SU-DHL-6 (cell line): ENCODE data around the gene IL4I1.

ENCODE experiments used
- H2AFZ ChIP-seq: fragments of 200-600 bp; sonication (generic); 2 replicates; pipeline ENCODE4 v1.6.1; 2014; ENCODE audit warnings: low read depth, mild to moderate bottlenecking, moderate library complexity, mixed read lengths, antibody characterized with exemption, low read length; ENCODE audit not compliant: severe bottlenecking
- H3F3A ChIP-seq: fragments of 200-600 bp; shearing (Covaris generic); 2 replicates; pipeline ENCODE4 v1.6.0; 2016; ENCODE audit warnings: antibody characterized with exemption, mild to moderate bottlenecking; ENCODE audit not compliant: insufficient read depth
- H3K27ac ChIP-seq: fragments of 200-600 bp; sonication (generic); 2 replicates; pipeline ENCODE4 v1.5.1; 2016; ENCODE audit warnings: low read depth, mild to moderate bottlenecking, low read length, moderate library complexity, mixed read lengths
- H3K27me3 ChIP-seq: fragments of 200-600 bp; sonication (generic), shearing (Covaris generic); 2 replicates; pipeline ENCODE4 v1.6.0; 2014; ENCODE audit warnings: mild to moderate bottlenecking, low read length
- H3K36me3 ChIP-seq: fragments of 200-600 bp; sonication (generic); 2 replicates; pipeline ENCODE4 v1.6.1; 2014; ENCODE audit warnings: mild to moderate bottlenecking, low read length, mixed read lengths
- H3K4me2 ChIP-seq: fragments of 300-600, 200-600 bp; shearing (Covaris generic), sonication (generic); 2 replicates; pipeline ENCODE4 v1.6.0; 2014; ENCODE audit warnings: low read length, low read depth, mild to moderate bottlenecking; ENCODE audit not compliant: poor library complexity, severe bottlenecking
- H3K4me3 ChIP-seq: fragments of 200-600 bp; sonication (generic); 2 replicates; pipeline ENCODE4 v1.5.1; 2014; ENCODE audit warnings: antibody characterized with exemption, low read length, mild to moderate bottlenecking, mixed read lengths; ENCODE audit not compliant: insufficient read depth, poor library complexity, severe bottlenecking
- H3K79me2 ChIP-seq: fragments of 200-600 bp; sonication (generic); 2 replicates; pipeline ENCODE4 v1.6.1; 2014; ENCODE audit warnings: mild to moderate bottlenecking, low read length, moderate library complexity; ENCODE audit not compliant: insufficient read depth
- H3K9ac ChIP-seq: fragments of 200-600 bp; sonication (generic); 2 replicates; pipeline ENCODE4 v1.7.0; 2014; ENCODE audit warnings: mild to moderate bottlenecking, low read length
- H3K9me2 ChIP-seq: fragments of 200-600 bp; sonication (generic); replicated peaks from 2 replicates; pipeline ENCODE4 v1.6.1; 2014; ENCODE audit warnings: low read length; ENCODE audit not compliant: insufficient read depth
- H3K9me3 ChIP-seq: fragments of 200-600 bp; sonication (generic); 2 replicates; pipeline ENCODE4 v1.6.1; 2014; ENCODE audit warnings: low read length, mixed read lengths; ENCODE audit not compliant: insufficient read depth
- H4K20me1 ChIP-seq: fragments of 200-600 bp; sonication (generic); 2 replicates; pipeline ENCODE4 v1.6.1; 2014; ENCODE audit warnings: low read depth, mild to moderate bottlenecking, antibody characterized with exemption, low read length, moderate library complexity, mixed read lengths
- CTCF ChIP-seq: fragments of 200-600 bp; sonication (generic); IDR thresholded peaks from one replicate; pipeline ENCODE4 v1.5.1; 2017; ENCODE audit warnings: antibody characterized with exemption, mild to moderate bottlenecking, low read length, moderate library complexity; ENCODE audit not compliant: insufficient read depth, poor library complexity, severe bottlenecking
- EZH2phosphoT487 ChIP-seq: fragments of 200-600 bp; sonication (generic), shearing (Covaris generic); conservative IDR thresholded peaks from 2 replicates; pipeline ENCODE4 v1.6.1; 2018; ENCODE audit warnings: mild to moderate bottlenecking, antibody characterized with exemption, low read length, moderate library complexity, mixed read lengths

IL4I1 gene

GRCh38 chr19:49894011-49894664, 2.5 kb downstream of the IL4I1 start:
- Histone ChIP-seq H3F3A (0 out of 2 replicates have a peak, but pooled peaks cover 6% of the 10 kb centered on the region), H3K9ac (no peak overlapping the region), H3K27me3 (no peaks in the 10 kb centered on the region), H2AFZ (no peak overlapping the region), H3K4me3 (no peak overlapping the region), H3K27ac (no peak overlapping the region), H3K9me3 (no peaks in the 10 kb centered on the region), H3K9me2 (no peaks in the 10 kb centered on the region), H3K79me2 (no peaks in the 10 kb centered on the region), H4K20me1 (no peaks in the 10 kb centered on the region), H3K4me2 (no peak overlapping the region), H3K36me3 (no peaks in the 10 kb centered on the region)
- TF ChIP-seq EZH2phosphoT487 (no peak), CTCF (no peak)

GRCh38 chr19:49892716-49893115, 4.0 kb downstream of the IL4I1 start:
- no peak overlapping the region for H3K9ac ChIP-seq

GRCh38 chr19:49891393-49891792, 5.3 kb downstream of the IL4I1 start:
- Histone ChIP-seq H2AFZ (no peak overlapping the region), H3K4me2 (no peak overlapping the region), H3K27me3 (no peaks in the 10 kb centered on the region), H4K20me1 (no peaks in the 10 kb centered on the region), H3K36me3 (no peaks in the 10 kb centered on the region), H3K9me2 (no peaks in the 10 kb centered on the region), H3K9ac (no peak overlapping the region), H3K9me3 (no peaks in the 10 kb centered on the region), H3F3A (peaks cover 6% of the 10 kb centered on the region; the same call in 1 of the 2 replicates), H3K79me2 (no peaks in the 10 kb centered on the region), H3K4me3 (no peak overlapping the region), H3K27ac (no peak overlapping the region)
- TF ChIP-seq CTCF (no peak), EZH2phosphoT487 (no peak)

More at GRCh38 chr19:49892716-49893115, 4.0 kb downstream of the IL4I1 start:
- Histone ChIP-seq H3F3A (0 out of 2 replicates have a peak, but pooled peaks cover 6% of the 10 kb centered on the region), H3K4me3 (no peak overlapping the region), H2AFZ (no peak overlapping the region), H3K27ac (no peak overlapping the region), H3K9me2 (no peaks in the 10 kb centered on the region), H3K4me2 (no peak overlapping the region), H3K36me3 (no peaks in the 10 kb centered on the region), H3K27me3 (no peaks in the 10 kb centered on the region), H3K9me3 (no peaks in the 10 kb centered on the region), H4K20me1 (no peaks in the 10 kb centered on the region), H3K79me2 (no peaks in the 10 kb centered on the region)
- TF ChIP-seq CTCF (no peak), EZH2phosphoT487 (no peak)
